Activated CD8-positive, alpha-beta T cell treated with anti-CD3 and anti-CD28 coated beads for 36 hours (primary cell): ENCODE data around the gene NR0B1. TPM values are rescaled to one million over a fixed set of nuclear protein-coding genes. Genes with fewer than 3 reads are reported as not detected.

Experiments
- ATAC-seq: fragments of 200-7000 bp; cut with Tn5 transposase; one replicate; pipeline ENCODE4 v1.10.0; 2021; ENCODE audit warnings: mild to moderate bottlenecking, moderate library complexity
- CTCF ChIA-PET: fragments of 350-600 bp; sonication (Branson Sonifier 250); formaldehyde crosslinking; loops from one replicate; lab custom pipeline; 2021; ENCODE audit warnings: antibody characterized with exemption; lab: Charles Lee
- POLR2A ChIA-PET: fragments of 350-600 bp; sonication (Branson Sonifier 250); formaldehyde crosslinking; loops from one replicate; lab custom pipeline; 2021; ENCODE audit warnings: antibody characterized with exemption; lab: Charles Lee
- DNase-seq: peaks from one replicate; pipeline ENCODE4 v3.0.0-alpha.2; 2020
- H3K27ac Mint-ChIP-seq: one replicate; pipeline ENCODE4 v1.8.0; 2021; ENCODE audit warnings: mild to moderate bottlenecking, mixed read lengths
- H3K27me3 Mint-ChIP-seq: one replicate; pipeline ENCODE4 v1.8.0; 2021; ENCODE audit warnings: mixed read lengths
- H3K36me3 Mint-ChIP-seq: one replicate; pipeline ENCODE4 v1.8.0; 2021; ENCODE audit warnings: low read depth, mixed read lengths
- H3K4me1 Mint-ChIP-seq: one replicate; pipeline ENCODE4 v1.8.0; 2021; ENCODE audit warnings: low read depth, mixed read lengths
- H3K4me3 Mint-ChIP-seq: one replicate; pipeline ENCODE4 v1.8.0; 2021; ENCODE audit warnings: mild to moderate bottlenecking, moderate library complexity, mixed read lengths
- H3K9me3 Mint-ChIP-seq: one replicate; pipeline ENCODE4 v1.8.0; 2021; ENCODE audit warnings: mixed read lengths
- CTCF ChIP-seq: fragments of 200-600 bp; IDR thresholded peaks from one replicate; pipeline ENCODE4 v1.8.0; 2022; ENCODE audit warnings: antibody characterized with exemption, mild to moderate bottlenecking
- intact Hi-C: fragments of 100-400 bp; cut with micrococcal nuclease; formaldehyde crosslinking; loops from one replicate; pipeline ENCODE4 v1.10.0; 2022
- total RNA-seq, 2 experiments: library from RNA; stranded (reverse); gene quantifications; one replicate each; pipeline ENCODE4 v1.2.3, GENCODE V29; 2021

Gene NR0B1
- total RNA-seq, 2 experiments from 2014 or later: not detected

GRCh38 chrX:30259927-30260326, 49.3 kb downstream of the NR0B1 start:
- DNase-seq: no peak
- H3K4me1 Mint-ChIP-seq: no peaks in the 10 kb centered on the region
- no peak overlapping the region for H3K27ac Mint-ChIP-seq
- H3K36me3 Mint-ChIP-seq: no peaks in the 10 kb centered on the region
- peaks cover 4% of the 10 kb centered on the region for H3K9me3 Mint-ChIP-seq
- ChIA-PET CTCF (no interaction called here), POLR2A (no interaction called here)
- intact Hi-C loops: no loop called here
- no peaks in the 10 kb centered on the region for H3K27me3 Mint-ChIP-seq
- H3K4me3 Mint-ChIP-seq: no peak overlapping the region
- no peak for ATAC-seq
- TF ChIP-seq CTCF: no peak

Other genes with a start within 250 kb of the NR0B1 start
- gene MAGEB2, start 93.8 kb downstream of the NR0B1 start, total RNA-seq: not detected
- not detected for gene MAGEB3, start 78.7 kb downstream of the NR0B1 start, total RNA-seq
- not detected for gene MAGEB4, start 67.4 kb downstream of the NR0B1 start, total RNA-seq
- not detected for gene MAGEB1, start 62.2 kb downstream of the NR0B1 start, total RNA-seq